NCI-H146 (cell line): ENCODE data around the gene C5.
"Not testable (repeated sequence)": the region's sequence is repeated elsewhere in the genome, so short reads cannot be mapped to it uniquely, and the experiment has no call there.

Experiments used
- DNase-seq: peaks from one replicate; lab custom pipeline; 2025; lab: John Stamatoyannopoulos, UW

The C5 gene

GRCh38 chr9:120978987-120979386 lies 71.1 kb downstream of the C5 start:
- no peak for DNase-seq

GRCh38 chr9:120977321-120977720 lies 72.8 kb downstream of the C5 start:
- no peak for DNase-seq

GRCh38 chr9:120974921-120975320 lies 75.2 kb downstream of the C5 start:
- no peak for DNase-seq

GRCh38 chr9:120974181-120974580 lies 75.9 kb downstream of the C5 start:
- no peak for DNase-seq

GRCh38 chr9:120971938-120972337 lies 78.1 kb downstream of the C5 start:
- DNase-seq = no peak

GRCh38 chr9:120971471-120971870 lies 78.6 kb downstream of the C5 start:
- not testable (repeated sequence) for DNase-seq

GRCh38 chr9:120970244-120970643 lies 79.8 kb downstream of the C5 start:
- DNase-seq = no peak

- no peak for DNase-seq
Observed at GRCh38 chr9:120966013-120966369, 84.1 kb downstream of the C5 start.

- peak; percentile 42 for DNase-seq
Observed at GRCh38 chr9:120965344-120966012, 84.6 kb downstream of the C5 start.

- DNase-seq = no peak
Observed at GRCh38 chr9:120961936-120962335, 88.1 kb downstream of the C5 start.

GRCh38 chr9:120960001-120960400 lies 90.1 kb downstream of the C5 start:
- no peak for DNase-seq

- DNase-seq = no peak
Observed at GRCh38 chr9:120956862-120957261, 93.2 kb downstream of the C5 start.

GRCh38 chr9:120951960-120952618 lies 98.0 kb downstream of the C5 start:
- no peak for DNase-seq

- no peak for DNase-seq
Observed at GRCh38 chr9:120950421-120951388, 99.4 kb downstream of the C5 start.

GRCh38 chr9:120949290-120949689 lies 100.8 kb downstream of the C5 start:
- DNase-seq = no peak

GRCh38 chr9:120948824-120949223 lies 101.3 kb downstream of the C5 start:
- DNase-seq = no peak

- no peak for DNase-seq
Observed at GRCh38 chr9:120947222-120947621, 102.9 kb downstream of the C5 start.

- DNase-seq = no peak
Observed at GRCh38 chr9:120946259-120946658, 103.8 kb downstream of the C5 start.

GRCh38 chr9:120944948-120945347 lies 105.1 kb downstream of the C5 start:
- no peak for DNase-seq

- no peak for DNase-seq
Observed at GRCh38 chr9:120944434-120944843, 105.6 kb downstream of the C5 start.

GRCh38 chr9:120942186-120943001 lies 107.7 kb downstream of the C5 start:
- no peak for DNase-seq
